GM12878 (cell line): ENCODE measurements around the gene DUT. TPM values are rescaled to one million over a fixed set of nuclear protein-coding genes. Genes with fewer than 3 reads are reported as not detected.

Source experiments
- ATAC-seq: fragments of 200-7000 bp; cut with Tn5 transposase; 3 replicates; pipeline ENCODE4 v1.9.1; 2020; ENCODE audit warnings: mild to moderate bottlenecking, moderate library complexity
- BruUV-seq: library from RNA; stranded (reverse); fragments of 400-500 nt; replicated peaks from 2 replicates; lab custom pipeline; 2021; lab: Mats Ljungman, UMichigan
- CTCF ChIA-PET: fragments of 300-600 bp; sonication (Branson Sonifier 250); formaldehyde crosslinking; extraction: SDS; loops from one replicate; lab custom pipeline; 2021; ENCODE audit warnings: inconsistent platforms; lab: Yijun Ruan, JAX
- POLR2A ChIA-PET: fragments of 350-600 bp; formaldehyde crosslinking; extraction: SDS; loops from one replicate; lab custom pipeline; 2021; ENCODE audit warnings: inconsistent platforms; lab: Charles Lee
- RAD21 ChIA-PET: fragments of 300-600 bp; sonication (Branson Sonifier 250); formaldehyde crosslinking; loops from one replicate; lab custom pipeline; 2023; ENCODE audit warnings: antibody characterized with exemption; ENCODE audit not compliant: unreplicated experiment; lab: Charles Lee
- SMC1A ChIA-PET: fragments of 300-600 bp; sonication (Branson Sonifier 250); formaldehyde crosslinking; loops from one replicate; lab custom pipeline; 2023; ENCODE audit not compliant: unreplicated experiment, uncharacterized antibody; lab: Charles Lee
- DNase-seq: peaks from one replicate; pipeline ENCODE4 v3.0.0-alpha.2; 2011; ENCODE audit warnings: low read depth, low spot score
- FAIRE-seq: peaks from 3 replicates; lab custom pipeline; 2011; peaks lifted over from hg19 to GRCh38; lab: Jason Lieb, UNC
- H2AFZ ChIP-seq: 2 replicates; pipeline ENCODE4 v1.6.0; 2011; ENCODE audit warnings: low read depth, low read length, control low read depth; ENCODE audit not compliant: control insufficient read depth
- H3K27ac ChIP-seq: 2 replicates; pipeline ENCODE4 v1.5.1; 2011; ENCODE audit warnings: control low read depth; ENCODE audit not compliant: control insufficient read depth, insufficient read depth
- H3K27me3 ChIP-seq, 2 experiments: replicated peaks in 1 of 2; 2 replicates each; pipeline versions ENCODE4 v1.6.0 to v1.6.1; 2011; ENCODE audit warnings: low read length in 1 of 2; ENCODE audit not compliant: control insufficient read depth in 2 of 2, insufficient read depth in 2 of 2
- H3K36me3 ChIP-seq, 2 experiments: 2 replicates each; pipeline ENCODE4 v1.5.1; 2011; ENCODE audit warnings: low read length in 1 of 2; ENCODE audit not compliant: control insufficient read depth in 2 of 2, insufficient read depth in 2 of 2
- H3K4me1 ChIP-seq: 2 replicates; pipeline ENCODE4 v1.6.1; 2011; ENCODE audit warnings: mild to moderate bottlenecking, low read length, moderate library complexity, mixed read lengths; ENCODE audit not compliant: control insufficient read depth, insufficient read depth
- H3K4me2 ChIP-seq: 2 replicates; pipeline ENCODE4 v1.6.0; 2011; ENCODE audit warnings: control low read depth; ENCODE audit not compliant: control insufficient read depth, insufficient read depth
- H3K4me3 ChIP-seq: fragments of 200-600 bp; sonication (generic); 2 replicates; pipeline ENCODE4 v1.5.1; 2016
- H3K79me2 ChIP-seq: 2 replicates; pipeline ENCODE4 v1.6.0; 2011; ENCODE audit warnings: low read length; ENCODE audit not compliant: control insufficient read depth, insufficient read depth
- H3K9ac ChIP-seq: 2 replicates; pipeline ENCODE4 v1.8.0; 2011; ENCODE audit warnings: low read length, control low read depth, mixed read lengths; ENCODE audit not compliant: control insufficient read depth, insufficient read depth
- H3K9me3 ChIP-seq: replicated peaks from 3 replicates; pipeline ENCODE4 v1.5.1; 2011; ENCODE audit warnings: mild to moderate bottlenecking, low read length; ENCODE audit not compliant: control insufficient read depth, insufficient read depth
- H4K20me1 ChIP-seq: 2 replicates; pipeline ENCODE4 v1.6.0; 2011; ENCODE audit not compliant: control insufficient read depth, insufficient read depth
- CBX3 ChIP-seq: fragments of 200-600 bp; sonication (generic); IDR thresholded peaks from 2 replicates; pipeline ENCODE4 v1.6.1; 2016; ENCODE audit warnings: low read depth, borderline replicate concordance
- CHD1 ChIP-seq: IDR thresholded peaks from 2 replicates; pipeline ENCODE4 v1.6.1; 2012; ENCODE audit warnings: low read depth, low read length, improper control_type of control experiment
- EP300 ChIP-seq, 2 experiments: fragments of 150-350 bp in 1 of 2; IDR thresholded peaks; 2 replicates each; pipeline ENCODE4 v1.6.1; 2011 to 2012; ENCODE audit warnings: low read depth in 2 of 2, low read length in 2 of 2, borderline replicate concordance in 1 of 2, improper control_type of control experiment in 1 of 2, inconsistent platforms in 1 of 2; ENCODE audit not compliant: control insufficient read depth in 1 of 2
- HDAC6 ChIP-seq: fragments of 200-600 bp; sonication (generic); IDR thresholded peaks from one replicate; pipeline ENCODE4 v1.8.0; 2017; ENCODE audit warnings: antibody characterized with exemption; ENCODE audit not compliant: unreplicated experiment
- MYB ChIP-seq: fragments of 150-350 bp; IDR thresholded peaks from 2 replicates; pipeline ENCODE4 v1.6.1; 2014; ENCODE audit warnings: mild to moderate bottlenecking, low read depth, low read length, borderline replicate concordance
- RUNX3 ChIP-seq: IDR thresholded peaks from 2 replicates; pipeline ENCODE4 v1.6.1; 2012; ENCODE audit warnings: low read length, inconsistent platforms
- YY1 ChIP-seq: IDR thresholded peaks from 2 replicates; pipeline ENCODE4 v1.6.1; 2011; ENCODE audit warnings: low read depth, mild to moderate bottlenecking, low read length
- ZNF24 ChIP-seq: fragments of 450-650 bp; IDR thresholded peaks from 2 replicates; pipeline ENCODE4 v1.6.1; 2017; ENCODE audit warnings: antibody characterized with exemption, mild to moderate bottlenecking
- WGBS: methylation state at CpG from one replicate; pipeline ENCODE4 v1.1.6; 2016; ENCODE audit warnings: low lambda C conversion rate; ENCODE audit not compliant: insufficient replicate concordance, insufficient coverage; ENCODE audit errors: missing lambda C conversion rate; 5-methylcytosine and 5-hydroxymethylcytosine counted together
- in situ Hi-C: fragments of 300-500 bp; cut with MboI; formaldehyde crosslinking; loops from 9 replicates; pipeline ENCODE4 v1.14.3; 2018; ENCODE audit warnings: mixed read lengths
- intact Hi-C: fragments of 100-400 bp; cut with micrococcal nuclease; formaldehyde crosslinking; loops from one replicate; pipeline ENCODE4 v1.14.2; 2022; ENCODE audit not compliant: unreplicated experiment
- polyA plus RNA-seq, 11 experiments: library from polyadenylated mRNA; depleted of rRNA in 4 of 11; unstranded in 6 of 11; stranded (reverse) in 5 of 11; fragments of >200 nt; fragmentation: Nextera tagmentation in 4 of 11; fragmentation: Illumina TruSeq in 1 of 11; extraction: Ambion mirVana in 4 of 11; extraction: Trizol in 1 of 11; gene quantifications; 1 replicate in 1 of 11; 2 replicates in 10 of 11; pipeline versions ENCODE4 v1.2.1 to v1.2.3, GENCODE V29; 2011 to 2016; ENCODE audit warnings: inconsistent platforms in 2 of 11, missing spikeins in 2 of 11, low read depth in 1 of 11
- total RNA-seq, 4 experiments: library from RNA; depleted of rRNA in 3 of 4; stranded (reverse); fragments of >200 nt in 3 of 4; fragmentation: Illumina TruSeq in 1 of 4; extraction: Trizol in 1 of 4; gene quantifications; 2 replicates each; pipeline versions ENCODE4 v1.2.1 to v1.2.3, GENCODE V29; 2013 to 2021
- TF ChIP-seq, protein P1 (sequence below): IDR thresholded peaks from 2 replicates; pipeline ENCODE4 v1.6.1; 2011; ENCODE audit warnings: low read depth, low read length, improper control_type of control experiment, borderline replicate concordance
- TF ChIP-seq, protein P2 (sequence below): fragments of 450-650 bp; formaldehyde crosslinking; IDR thresholded peaks from 2 replicates; pipeline ENCODE4 v1.5.0; 2022; ENCODE audit warnings: mild to moderate bottlenecking, missing genetic modification characterization
- TF ChIP-seq, protein P3 (sequence below): fragments of 450-650 bp; IDR thresholded peaks from 2 replicates; pipeline ENCODE4 v1.6.1; 2016; ENCODE audit warnings: mild to moderate bottlenecking, moderate library complexity, borderline replicate concordance

The DUT gene
- total and polyA plus RNA-seq, 10 of the 15 experiments (the other 5 are each of a cell fraction or from before 2014, with no cell fraction given): 20.1 to 452 (median 149) TPM

DNA sequence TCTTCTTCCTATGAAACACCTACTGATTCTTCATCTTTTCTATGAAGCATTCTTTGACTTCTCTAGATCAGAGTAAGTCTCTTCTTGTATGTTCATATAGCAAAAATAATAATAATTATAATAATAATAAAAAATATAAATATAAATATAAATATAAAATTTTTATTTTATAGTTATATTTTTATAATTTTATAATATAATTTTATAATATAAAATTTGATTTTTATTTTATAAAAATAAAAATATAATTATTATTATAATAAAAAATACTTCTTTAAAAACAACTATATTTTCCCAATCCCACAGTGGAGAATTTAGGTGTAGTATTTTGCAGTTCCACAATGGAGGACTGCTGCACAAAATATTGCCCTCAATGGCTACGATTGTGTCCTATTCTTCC, 34.3 kb downstream of the DUT start (continued):
- TF ChIP-seq RUNX3: no peak
- no peak for TF ChIP-seq MYB
- TF ChIP-seq, all 136 proteins: peak for 0

DNA sequence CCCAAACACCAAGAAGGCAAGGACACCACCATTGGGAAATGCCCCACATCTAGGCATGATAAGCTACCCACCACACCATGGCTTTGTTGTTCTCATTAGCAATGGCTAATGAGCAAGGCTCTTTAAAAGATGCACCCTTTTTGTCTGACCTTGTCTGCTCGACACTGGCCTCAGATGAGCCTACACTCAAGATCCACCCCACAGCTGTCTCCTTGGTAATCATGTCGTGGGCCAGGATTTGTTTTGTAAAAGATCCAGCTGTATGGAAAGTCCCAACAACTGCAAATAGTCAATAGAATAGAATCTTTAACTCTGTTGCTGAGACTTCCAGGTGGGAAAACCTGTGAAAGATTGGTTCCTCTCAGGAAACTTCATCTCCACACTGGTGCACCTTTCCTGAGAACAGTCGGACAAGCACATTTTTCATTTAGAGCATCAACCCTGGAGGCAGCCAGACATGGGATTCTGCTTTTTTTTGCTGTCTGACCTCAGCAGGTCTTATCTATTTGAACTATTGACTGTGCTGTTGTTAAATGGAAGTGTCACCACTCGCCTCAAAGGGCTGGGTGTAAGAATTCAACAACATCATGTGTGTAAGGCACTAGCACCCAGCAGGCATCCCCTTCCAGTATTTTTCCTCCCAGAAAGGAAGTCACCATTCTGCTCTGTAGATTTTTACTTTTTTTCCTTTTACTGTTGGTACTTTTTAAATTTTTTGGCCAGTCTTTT, 35.5 kb downstream of the DUT start:
- Histone ChIP-seq H3K4me3 (no peak overlapping the region), H2AFZ (no peak overlapping the region), H3K79me2 (no peaks in the 10 kb centered on the region), H3K4me2 (no peak overlapping the region), H3K36me3 (no peaks in the 10 kb centered on the region), H3K9ac (no peak overlapping the region), H4K20me1 (no peaks in the 10 kb centered on the region), H3K27me3 (no peaks in the 10 kb centered on the region), H3K9me3 (no peaks in the 10 kb centered on the region), H3K27ac (no peak overlapping the region), H3K4me1 (no peaks in the 10 kb centered on the region)
- CTCF ChIA-PET: interaction anchor here (1.1 kb wide), 1 partner anchor 141 kb away, joined by 3 read pairs; no protein-coding TSS in a partner anchor
- intact Hi-C loops (no loop called here), in situ Hi-C loops (loop anchor here (25.0 kb wide), 1 partner anchor 796 kb away; the partner anchor contains the start of genes COPS2 and GALK2)
- ATAC-seq (no peak), FAIRE-seq (no peak), DNase-seq (no peak)
- BruUV-seq: no TSS peak
- SMC1A ChIA-PET: interaction anchor here (1.0 to 1.3 kb wide), 2 partner anchors 10 to 40 kb away, joined by 3 to 5 read pairs; no protein-coding TSS in a partner anchor
- POLR2A ChIA-PET: interaction anchor here (0.6 kb wide), 1 partner anchor 275 kb away, joined by 7 read pairs; no protein-coding TSS in a partner anchor
- 44% methylated on average over 4 of the region's 4 CpGs for WGBS
- RAD21 ChIA-PET: no interaction called here
- TF ChIP-seq CBX3 (no peak), EP300 (IDR thresholded peaks at IDR 0.05; ENCODE audit: borderline replicate concordance in 1 of 2, control insufficient read depth in 1 of 2, low read depth in 2 of 2, low read length in 2 of 2) (no peak), MYB (no peak), ZNF24 (no peak), YY1 (no peak), HDAC6 (no peak), CHD1 (no peak)
- TF ChIP-seq, protein P1, sequence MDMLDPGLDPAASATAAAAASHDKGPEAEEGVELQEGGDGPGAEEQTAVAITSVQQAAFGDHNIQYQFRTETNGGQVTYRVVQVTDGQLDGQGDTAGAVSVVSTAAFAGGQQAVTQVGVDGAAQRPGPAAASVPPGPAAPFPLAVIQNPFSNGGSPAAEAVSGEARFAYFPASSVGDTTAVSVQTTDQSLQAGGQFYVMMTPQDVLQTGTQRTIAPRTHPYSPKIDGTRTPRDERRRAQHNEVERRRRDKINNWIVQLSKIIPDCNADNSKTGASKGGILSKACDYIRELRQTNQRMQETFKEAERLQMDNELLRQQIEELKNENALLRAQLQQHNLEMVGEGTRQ: no peak
- TF ChIP-seq, protein P2, sequence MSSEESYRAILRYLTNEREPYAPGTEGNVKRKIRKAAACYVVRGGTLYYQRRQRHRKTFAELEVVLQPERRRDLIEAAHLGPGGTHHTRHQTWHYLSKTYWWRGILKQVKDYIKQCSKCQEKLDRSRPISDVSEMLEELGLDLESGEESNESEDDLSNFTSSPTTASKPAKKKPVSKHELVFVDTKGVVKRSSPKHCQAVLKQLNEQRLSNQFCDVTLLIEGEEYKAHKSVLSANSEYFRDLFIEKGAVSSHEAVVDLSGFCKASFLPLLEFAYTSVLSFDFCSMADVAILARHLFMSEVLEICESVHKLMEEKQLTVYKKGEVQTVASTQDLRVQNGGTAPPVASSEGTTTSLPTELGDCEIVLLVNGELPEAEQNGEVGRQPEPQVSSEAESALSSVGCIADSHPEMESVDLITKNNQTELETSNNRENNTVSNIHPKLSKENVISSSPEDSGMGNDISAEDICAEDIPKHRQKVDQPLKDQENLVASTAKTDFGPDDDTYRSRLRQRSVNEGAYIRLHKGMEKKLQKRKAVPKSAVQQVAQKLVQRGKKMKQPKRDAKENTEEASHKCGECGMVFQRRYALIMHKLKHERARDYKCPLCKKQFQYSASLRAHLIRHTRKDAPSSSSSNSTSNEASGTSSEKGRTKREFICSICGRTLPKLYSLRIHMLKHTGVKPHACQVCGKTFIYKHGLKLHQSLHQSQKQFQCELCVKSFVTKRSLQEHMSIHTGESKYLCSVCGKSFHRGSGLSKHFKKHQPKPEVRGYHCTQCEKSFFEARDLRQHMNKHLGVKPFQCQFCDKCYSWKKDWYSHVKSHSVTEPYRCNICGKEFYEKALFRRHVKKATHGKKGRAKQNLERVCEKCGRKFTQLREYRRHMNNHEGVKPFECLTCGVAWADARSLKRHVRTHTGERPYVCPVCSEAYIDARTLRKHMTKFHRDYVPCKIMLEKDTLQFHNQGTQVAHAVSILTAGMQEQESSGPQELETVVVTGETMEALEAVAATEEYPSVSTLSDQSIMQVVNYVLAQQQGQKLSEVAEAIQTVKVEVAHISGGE: no peak
- TF ChIP-seq, protein P3, sequence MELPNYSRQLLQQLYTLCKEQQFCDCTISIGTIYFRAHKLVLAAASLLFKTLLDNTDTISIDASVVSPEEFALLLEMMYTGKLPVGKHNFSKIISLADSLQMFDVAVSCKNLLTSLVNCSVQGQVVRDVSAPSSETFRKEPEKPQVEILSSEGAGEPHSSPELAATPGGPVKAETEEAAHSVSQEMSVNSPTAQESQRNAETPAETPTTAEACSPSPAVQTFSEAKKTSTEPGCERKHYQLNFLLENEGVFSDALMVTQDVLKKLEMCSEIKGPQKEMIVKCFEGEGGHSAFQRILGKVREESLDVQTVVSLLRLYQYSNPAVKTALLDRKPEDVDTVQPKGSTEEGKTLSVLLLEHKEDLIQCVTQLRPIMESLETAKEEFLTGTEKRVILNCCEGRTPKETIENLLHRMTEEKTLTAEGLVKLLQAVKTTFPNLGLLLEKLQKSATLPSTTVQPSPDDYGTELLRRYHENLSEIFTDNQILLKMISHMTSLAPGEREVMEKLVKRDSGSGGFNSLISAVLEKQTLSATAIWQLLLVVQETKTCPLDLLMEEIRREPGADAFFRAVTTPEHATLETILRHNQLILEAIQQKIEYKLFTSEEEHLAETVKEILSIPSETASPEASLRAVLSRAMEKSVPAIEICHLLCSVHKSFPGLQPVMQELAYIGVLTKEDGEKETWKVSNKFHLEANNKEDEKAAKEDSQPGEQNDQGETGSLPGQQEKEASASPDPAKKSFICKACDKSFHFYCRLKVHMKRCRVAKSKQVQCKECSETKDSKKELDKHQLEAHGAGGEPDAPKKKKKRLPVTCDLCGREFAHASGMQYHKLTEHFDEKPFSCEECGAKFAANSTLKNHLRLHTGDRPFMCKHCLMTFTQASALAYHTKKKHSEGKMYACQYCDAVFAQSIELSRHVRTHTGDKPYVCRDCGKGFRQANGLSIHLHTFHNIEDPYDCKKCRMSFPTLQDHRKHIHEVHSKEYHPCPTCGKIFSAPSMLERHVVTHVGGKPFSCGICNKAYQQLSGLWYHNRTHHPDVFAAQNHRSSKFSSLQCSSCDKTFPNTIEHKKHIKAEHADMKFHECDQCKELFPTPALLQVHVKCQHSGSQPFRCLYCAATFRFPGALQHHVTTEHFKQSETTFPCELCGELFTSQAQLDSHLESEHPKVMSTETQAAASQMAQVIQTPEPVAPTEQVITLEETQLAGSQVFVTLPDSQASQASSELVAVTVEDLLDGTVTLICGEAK: no peak
